Neural cell (in vitro differentiated cells): Measurements from ENCODE around the gene CTH. TPM values are rescaled to one million over a fixed set of nuclear protein-coding genes. Genes with fewer than 3 reads are reported as not detected.

ENCODE experiments used
- H2AFZ ChIP-seq: fragments of 200-600, 300-800 bp; sonication (generic), shearing (Covaris generic); 2 replicates; pipeline ENCODE4 v1.6.0; 2014; ENCODE audit warnings: low read depth, mild to moderate bottlenecking, antibody characterized with exemption, low read length, moderate library complexity
- H3F3A ChIP-seq: fragments of 200-600 bp; shearing (Covaris generic); 2 replicates; pipeline ENCODE4 v1.6.1; 2016; ENCODE audit warnings: mild to moderate bottlenecking, moderate library complexity, mixed read lengths, antibody characterized with exemption, low read length; ENCODE audit not compliant: insufficient read depth, poor library complexity, severe bottlenecking
- H3K27ac ChIP-seq: fragments of 200-600, 300-800 bp; sonication (generic), shearing (Covaris generic); 2 replicates; pipeline ENCODE4 v1.5.1; 2014; ENCODE audit warnings: mild to moderate bottlenecking, low read length, moderate library complexity
- H3K27me3 ChIP-seq: fragments of 300-800, 200-600 bp; sonication (generic), shearing (Covaris generic); 2 replicates; pipeline ENCODE4 v1.6.0; 2014; ENCODE audit warnings: mild to moderate bottlenecking, low read depth, low read length, moderate library complexity; ENCODE audit not compliant: insufficient read depth
- H3K36me3 ChIP-seq: fragments of 300-800, 200-600 bp; sonication (generic), shearing (Covaris generic); 2 replicates; pipeline ENCODE4 v1.5.1; 2014; ENCODE audit warnings: mild to moderate bottlenecking, antibody characterized with exemption, low read length, moderate library complexity; ENCODE audit not compliant: insufficient read depth
- H3K4me2 ChIP-seq: fragments of 300-800, 200-600 bp; sonication (generic), shearing (Covaris generic); 2 replicates; pipeline ENCODE4 v1.6.0; 2014; ENCODE audit warnings: mild to moderate bottlenecking, low read length
- H3K4me3 ChIP-seq: fragments of 300-800, 200-600 bp; sonication (generic), shearing (Covaris generic); 2 replicates; pipeline ENCODE4 v1.5.1; 2014; ENCODE audit warnings: mild to moderate bottlenecking, low read length, moderate library complexity
- H3K79me2 ChIP-seq: fragments of 200-600 bp; shearing (Covaris generic); replicated peaks from 2 replicates; pipeline ENCODE4 v1.6.0; 2014; ENCODE audit warnings: mild to moderate bottlenecking, low read length, moderate library complexity; ENCODE audit not compliant: insufficient read depth
- H3K9ac ChIP-seq: fragments of 300-800, 200-600 bp; sonication (generic), shearing (Covaris generic); 2 replicates; pipeline ENCODE4 v1.6.1; 2016; ENCODE audit warnings: mild to moderate bottlenecking, low read length, mixed read lengths
- H3K9me2 ChIP-seq: fragments of 200-600 bp; shearing (Covaris generic); 2 replicates; pipeline ENCODE4 v1.6.1; 2016; ENCODE audit warnings: mild to moderate bottlenecking, low read length, mixed read lengths; ENCODE audit not compliant: insufficient read depth
- H3K9me3 ChIP-seq: fragments of 200-600, 300-800 bp; sonication (generic), shearing (Covaris generic); 2 replicates; pipeline ENCODE4 v1.6.1; 2016; ENCODE audit warnings: mild to moderate bottlenecking, mixed run types, low read length, moderate library complexity, mixed read lengths
- H4K20me1 ChIP-seq: fragments of 200-600 bp; shearing (Covaris generic); 2 replicates; pipeline ENCODE4 v1.6.1; 2016; ENCODE audit warnings: mild to moderate bottlenecking, mixed run types; ENCODE audit not compliant: insufficient read depth
- EP300 ChIP-seq: fragments of 450-650 bp; conservative IDR thresholded peaks from 2 replicates; pipeline ENCODE4 v1.6.1; 2014; ENCODE audit warnings: antibody characterized with exemption, mild to moderate bottlenecking, moderate library complexity; ENCODE audit not compliant: poor library complexity, severe bottlenecking
- EZH2 ChIP-seq: fragments of 200-600, 300-800 bp; shearing (Covaris generic), sonication (generic); IDR thresholded peaks from 2 replicates; pipeline ENCODE4 v1.6.1; 2014; ENCODE audit warnings: antibody characterized with exemption, low read length, borderline replicate concordance, mild to moderate bottlenecking; ENCODE audit not compliant: insufficient read depth, poor library complexity, severe bottlenecking
- MXI1 ChIP-seq: fragments of 450-650 bp; conservative IDR thresholded peaks from 2 replicates; pipeline ENCODE4 v1.6.1; 2014; ENCODE audit warnings: antibody characterized with exemption, mild to moderate bottlenecking; ENCODE audit not compliant: poor library complexity, severe bottlenecking
- POLR2AphosphoS5 ChIP-seq: IDR thresholded peaks from 2 replicates; pipeline ENCODE4 v1.6.1; 2012
- RAD21 ChIP-seq: fragments of 450-650 bp; conservative IDR thresholded peaks from 2 replicates; pipeline ENCODE4 v1.6.1; 2014; ENCODE audit warnings: antibody characterized with exemption, mild to moderate bottlenecking, moderate library complexity
- SMC3 ChIP-seq: fragments of 450-650 bp; conservative IDR thresholded peaks from 2 replicates; pipeline ENCODE4 v1.6.1; 2014; ENCODE audit warnings: antibody characterized with exemption, mild to moderate bottlenecking, moderate library complexity; ENCODE audit not compliant: poor library complexity
- TAF1 ChIP-seq: IDR thresholded peaks from 2 replicates; pipeline ENCODE4 v1.6.1; 2012; ENCODE audit warnings: low read depth
- polyA plus RNA-seq: library from polyadenylated mRNA; depleted of rRNA; stranded (reverse); fragments of >200 nt; gene quantifications from 2 replicates; pipeline ENCODE4 v1.2.3, GENCODE V29; 2014
- TF ChIP-seq, protein P1 (sequence below): IDR thresholded peaks from 2 replicates; pipeline ENCODE4 v1.6.1; 2012; ENCODE audit warnings: borderline replicate concordance
- TF ChIP-seq, protein P2 (sequence below): fragments of 450-650 bp; IDR thresholded peaks from 2 replicates; pipeline ENCODE4 v1.5.1; 2014; ENCODE audit warnings: antibody characterized with exemption, mild to moderate bottlenecking, moderate library complexity; ENCODE audit not compliant: poor library complexity, severe bottlenecking

The CTH gene
- polyA plus RNA-seq, 1 donor from 2014 or later: 10.0 TPM

DNA sequence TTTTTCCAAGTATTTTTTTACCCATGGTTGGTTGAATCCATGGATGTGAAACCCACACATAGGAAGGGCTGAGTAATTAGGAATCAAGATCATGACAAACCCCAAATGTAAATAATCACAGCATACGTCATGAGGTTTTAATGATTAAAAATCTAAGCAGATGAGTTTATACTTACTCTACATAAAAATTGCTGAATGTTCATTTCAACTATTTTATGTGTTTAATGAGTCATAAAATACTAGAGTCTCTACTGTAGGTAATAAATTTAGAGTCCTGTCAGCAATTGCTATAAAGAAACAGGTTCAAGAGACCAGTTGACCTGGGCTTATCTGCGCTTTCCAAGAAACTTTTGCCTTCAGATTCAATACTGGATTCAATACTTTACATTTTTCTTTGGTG lies 18.2 kb downstream of the CTH start:
- Histone ChIP-seq H3K9ac (no peak overlapping the region), H3K9me2 (no peaks in the 10 kb centered on the region), H3K9me3 (no peaks in the 10 kb centered on the region), H4K20me1 (no peaks in the 10 kb centered on the region), H3K4me2 (no peak overlapping the region), H3K4me3 (no peak overlapping the region), H3K27me3 (no peaks in the 10 kb centered on the region), H3K36me3 (peaks cover 8% of the 10 kb centered on the region), H3F3A (no peaks in the 10 kb centered on the region), H3K79me2 (no peaks in the 10 kb centered on the region), H2AFZ (no peak overlapping the region), H3K27ac (no peak overlapping the region)
- TF ChIP-seq MXI1: no peak
- TF ChIP-seq SMC3: no peak
- TF ChIP-seq RAD21: no peak
- no peak for TF ChIP-seq EP300
- no peak for TF ChIP-seq POLR2AphosphoS5
- TF ChIP-seq, protein P1, sequence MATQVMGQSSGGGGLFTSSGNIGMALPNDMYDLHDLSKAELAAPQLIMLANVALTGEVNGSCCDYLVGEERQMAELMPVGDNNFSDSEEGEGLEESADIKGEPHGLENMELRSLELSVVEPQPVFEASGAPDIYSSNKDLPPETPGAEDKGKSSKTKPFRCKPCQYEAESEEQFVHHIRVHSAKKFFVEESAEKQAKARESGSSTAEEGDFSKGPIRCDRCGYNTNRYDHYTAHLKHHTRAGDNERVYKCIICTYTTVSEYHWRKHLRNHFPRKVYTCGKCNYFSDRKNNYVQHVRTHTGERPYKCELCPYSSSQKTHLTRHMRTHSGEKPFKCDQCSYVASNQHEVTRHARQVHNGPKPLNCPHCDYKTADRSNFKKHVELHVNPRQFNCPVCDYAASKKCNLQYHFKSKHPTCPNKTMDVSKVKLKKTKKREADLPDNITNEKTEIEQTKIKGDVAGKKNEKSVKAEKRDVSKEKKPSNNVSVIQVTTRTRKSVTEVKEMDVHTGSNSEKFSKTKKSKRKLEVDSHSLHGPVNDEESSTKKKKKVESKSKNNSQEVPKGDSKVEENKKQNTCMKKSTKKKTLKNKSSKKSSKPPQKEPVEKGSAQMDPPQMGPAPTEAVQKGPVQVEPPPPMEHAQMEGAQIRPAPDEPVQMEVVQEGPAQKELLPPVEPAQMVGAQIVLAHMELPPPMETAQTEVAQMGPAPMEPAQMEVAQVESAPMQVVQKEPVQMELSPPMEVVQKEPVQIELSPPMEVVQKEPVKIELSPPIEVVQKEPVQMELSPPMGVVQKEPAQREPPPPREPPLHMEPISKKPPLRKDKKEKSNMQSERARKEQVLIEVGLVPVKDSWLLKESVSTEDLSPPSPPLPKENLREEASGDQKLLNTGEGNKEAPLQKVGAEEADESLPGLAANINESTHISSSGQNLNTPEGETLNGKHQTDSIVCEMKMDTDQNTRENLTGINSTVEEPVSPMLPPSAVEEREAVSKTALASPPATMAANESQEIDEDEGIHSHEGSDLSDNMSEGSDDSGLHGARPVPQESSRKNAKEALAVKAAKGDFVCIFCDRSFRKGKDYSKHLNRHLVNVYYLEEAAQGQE: no peak
- TF ChIP-seq, protein P2, sequence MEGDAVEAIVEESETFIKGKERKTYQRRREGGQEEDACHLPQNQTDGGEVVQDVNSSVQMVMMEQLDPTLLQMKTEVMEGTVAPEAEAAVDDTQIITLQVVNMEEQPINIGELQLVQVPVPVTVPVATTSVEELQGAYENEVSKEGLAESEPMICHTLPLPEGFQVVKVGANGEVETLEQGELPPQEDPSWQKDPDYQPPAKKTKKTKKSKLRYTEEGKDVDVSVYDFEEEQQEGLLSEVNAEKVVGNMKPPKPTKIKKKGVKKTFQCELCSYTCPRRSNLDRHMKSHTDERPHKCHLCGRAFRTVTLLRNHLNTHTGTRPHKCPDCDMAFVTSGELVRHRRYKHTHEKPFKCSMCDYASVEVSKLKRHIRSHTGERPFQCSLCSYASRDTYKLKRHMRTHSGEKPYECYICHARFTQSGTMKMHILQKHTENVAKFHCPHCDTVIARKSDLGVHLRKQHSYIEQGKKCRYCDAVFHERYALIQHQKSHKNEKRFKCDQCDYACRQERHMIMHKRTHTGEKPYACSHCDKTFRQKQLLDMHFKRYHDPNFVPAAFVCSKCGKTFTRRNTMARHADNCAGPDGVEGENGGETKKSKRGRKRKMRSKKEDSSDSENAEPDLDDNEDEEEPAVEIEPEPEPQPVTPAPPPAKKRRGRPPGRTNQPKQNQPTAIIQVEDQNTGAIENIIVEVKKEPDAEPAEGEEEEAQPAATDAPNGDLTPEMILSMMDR: no peak
- no peak for TF ChIP-seq EZH2

DNA sequence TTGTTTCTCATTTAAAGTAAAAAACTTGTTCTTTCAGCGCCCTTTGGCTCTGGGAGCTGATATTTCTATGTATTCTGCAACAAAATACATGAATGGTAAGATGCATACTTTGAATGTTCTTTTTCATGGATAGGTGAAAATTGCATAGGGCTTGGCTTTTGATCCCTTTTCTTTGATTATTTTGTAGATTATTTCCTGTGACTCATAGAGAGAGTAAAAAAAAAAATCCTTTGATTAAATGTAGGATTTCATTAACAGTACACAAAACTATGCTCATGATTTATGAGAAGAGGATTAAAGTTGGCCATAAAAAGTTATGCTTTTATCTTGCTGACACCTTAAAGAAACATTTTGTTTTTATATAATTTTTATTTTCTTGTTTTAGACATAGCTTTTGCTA lies 18.7 kb downstream of the CTH start:
- no peaks in the 10 kb centered on the region for H3K79me2 ChIP-seq
- H3K4me2 ChIP-seq: no peak overlapping the region
- H3K27ac ChIP-seq: no peak overlapping the region
- no peaks in the 10 kb centered on the region for H3F3A ChIP-seq
- no peak overlapping the region for H3K4me3 ChIP-seq
- H3K9ac ChIP-seq: no peak overlapping the region
- no peak overlapping the region for H2AFZ ChIP-seq
- TF ChIP-seq EZH2: no peak
- TF ChIP-seq, protein P2: no peak
- TF ChIP-seq EP300: no peak
- TF ChIP-seq RAD21: no peak
- TF ChIP-seq TAF1: no peak
- TF ChIP-seq MXI1: no peak
- H3K9me3 ChIP-seq: no peaks in the 10 kb centered on the region
- H3K27me3 ChIP-seq: no peaks in the 10 kb centered on the region
- H4K20me1 ChIP-seq: no peaks in the 10 kb centered on the region
- H3K9me2 ChIP-seq: no peaks in the 10 kb centered on the region
- H3K36me3 ChIP-seq: peaks cover 8% of the 10 kb centered on the region
